GM12878 (cell line): ENCODE data around the gene DNAH2. TPM values are rescaled to one million over a fixed set of nuclear protein-coding genes. Genes with fewer than 3 reads are reported as not detected.

ENCODE experiments used
- ATAC-seq: fragments of 200-7000 bp; cut with Tn5 transposase; 3 replicates; pipeline ENCODE4 v1.9.1; 2020; ENCODE audit warnings: mild to moderate bottlenecking, moderate library complexity
- BruUV-seq: library from RNA; stranded (reverse); fragments of 400-500 nt; replicated peaks from 2 replicates; lab custom pipeline; 2021; lab: Mats Ljungman, UMichigan
- CTCF ChIA-PET: fragments of 300-600 bp; sonication (Branson Sonifier 250); formaldehyde crosslinking; extraction: SDS; loops from one replicate; lab custom pipeline; 2021; ENCODE audit warnings: inconsistent platforms; lab: Yijun Ruan, JAX
- POLR2A ChIA-PET: fragments of 350-600 bp; formaldehyde crosslinking; extraction: SDS; loops from one replicate; lab custom pipeline; 2021; ENCODE audit warnings: inconsistent platforms; lab: Charles Lee
- RAD21 ChIA-PET: fragments of 300-600 bp; sonication (Branson Sonifier 250); formaldehyde crosslinking; loops from one replicate; lab custom pipeline; 2023; ENCODE audit warnings: antibody characterized with exemption; ENCODE audit not compliant: unreplicated experiment; lab: Charles Lee
- SMC1A ChIA-PET: fragments of 300-600 bp; sonication (Branson Sonifier 250); formaldehyde crosslinking; loops from one replicate; lab custom pipeline; 2023; ENCODE audit not compliant: unreplicated experiment, uncharacterized antibody; lab: Charles Lee
- DNase-seq: peaks from one replicate; pipeline ENCODE4 v3.0.0-alpha.2; 2011; ENCODE audit warnings: low read depth, low spot score
- FAIRE-seq: peaks from 3 replicates; lab custom pipeline; 2011; peaks lifted over from hg19 to GRCh38; lab: Jason Lieb, UNC
- H2AFZ ChIP-seq: 2 replicates; pipeline ENCODE4 v1.6.0; 2011; ENCODE audit warnings: low read depth, low read length, control low read depth; ENCODE audit not compliant: control insufficient read depth
- H3K27ac ChIP-seq: 2 replicates; pipeline ENCODE4 v1.5.1; 2011; ENCODE audit warnings: control low read depth; ENCODE audit not compliant: control insufficient read depth, insufficient read depth
- H3K27me3 ChIP-seq, 2 experiments: replicated peaks in 1 of 2; 2 replicates each; pipeline versions ENCODE4 v1.6.0 to v1.6.1; 2011; ENCODE audit warnings: low read length in 1 of 2; ENCODE audit not compliant: control insufficient read depth in 2 of 2, insufficient read depth in 2 of 2
- H3K36me3 ChIP-seq, 2 experiments: 2 replicates each; pipeline ENCODE4 v1.5.1; 2011; ENCODE audit warnings: low read length in 1 of 2; ENCODE audit not compliant: control insufficient read depth in 2 of 2, insufficient read depth in 2 of 2
- H3K4me1 ChIP-seq: 2 replicates; pipeline ENCODE4 v1.6.1; 2011; ENCODE audit warnings: mild to moderate bottlenecking, low read length, moderate library complexity, mixed read lengths; ENCODE audit not compliant: control insufficient read depth, insufficient read depth
- H3K4me2 ChIP-seq: 2 replicates; pipeline ENCODE4 v1.6.0; 2011; ENCODE audit warnings: control low read depth; ENCODE audit not compliant: control insufficient read depth, insufficient read depth
- H3K4me3 ChIP-seq: fragments of 200-600 bp; sonication (generic); 2 replicates; pipeline ENCODE4 v1.5.1; 2016
- H3K79me2 ChIP-seq: 2 replicates; pipeline ENCODE4 v1.6.0; 2011; ENCODE audit warnings: low read length; ENCODE audit not compliant: control insufficient read depth, insufficient read depth
- H3K9ac ChIP-seq: 2 replicates; pipeline ENCODE4 v1.8.0; 2011; ENCODE audit warnings: low read length, control low read depth, mixed read lengths; ENCODE audit not compliant: control insufficient read depth, insufficient read depth
- H3K9me3 ChIP-seq: replicated peaks from 3 replicates; pipeline ENCODE4 v1.5.1; 2011; ENCODE audit warnings: mild to moderate bottlenecking, low read length; ENCODE audit not compliant: control insufficient read depth, insufficient read depth
- H4K20me1 ChIP-seq: 2 replicates; pipeline ENCODE4 v1.6.0; 2011; ENCODE audit not compliant: control insufficient read depth, insufficient read depth
- BMI1 ChIP-seq: fragments of 450-650 bp; IDR thresholded peaks from 2 replicates; pipeline ENCODE4 v1.6.1; 2016; ENCODE audit warnings: mild to moderate bottlenecking, moderate library complexity, borderline replicate concordance
- EGR1 ChIP-seq, 2 experiments: IDR thresholded peaks; 1 replicate in 1 of 2; 2 replicates in 1 of 2; pipeline ENCODE4 v1.6.1; 2011 to 2012; ENCODE audit warnings: low read depth in 2 of 2, low read length in 2 of 2, borderline replicate concordance in 1 of 2, mild to moderate bottlenecking in 1 of 2, moderate library complexity in 1 of 2
- NFIC ChIP-seq: IDR thresholded peaks from 2 replicates; pipeline ENCODE4 v1.6.1; 2012; ENCODE audit warnings: low read depth, mild to moderate bottlenecking, inconsistent platforms, low read length, moderate library complexity
- SREBF1 ChIP-seq: IDR thresholded peaks from 2 replicates; pipeline ENCODE4 v1.6.1; 2012; ENCODE audit warnings: mild to moderate bottlenecking, low read length
- ZBTB4 ChIP-seq: fragments of 450-650 bp; formaldehyde crosslinking; IDR thresholded peaks from 2 replicates; pipeline ENCODE4 v1.4.0; 2022; ENCODE audit warnings: mild to moderate bottlenecking, moderate library complexity
- WGBS: methylation state at CpG from one replicate; pipeline ENCODE4 v1.1.6; 2016; ENCODE audit warnings: low lambda C conversion rate; ENCODE audit not compliant: insufficient replicate concordance, insufficient coverage; ENCODE audit errors: missing lambda C conversion rate; 5-methylcytosine and 5-hydroxymethylcytosine counted together
- in situ Hi-C: fragments of 300-500 bp; cut with MboI; formaldehyde crosslinking; loops from 9 replicates; pipeline ENCODE4 v1.14.3; 2018; ENCODE audit warnings: mixed read lengths
- intact Hi-C: fragments of 100-400 bp; cut with micrococcal nuclease; formaldehyde crosslinking; loops from one replicate; pipeline ENCODE4 v1.14.2; 2022; ENCODE audit not compliant: unreplicated experiment
- polyA plus RNA-seq, 11 experiments: library from polyadenylated mRNA; depleted of rRNA in 4 of 11; unstranded in 6 of 11; stranded (reverse) in 5 of 11; fragments of >200 nt; fragmentation: Nextera tagmentation in 4 of 11; fragmentation: Illumina TruSeq in 1 of 11; extraction: Ambion mirVana in 4 of 11; extraction: Trizol in 1 of 11; gene quantifications; 1 replicate in 1 of 11; 2 replicates in 10 of 11; pipeline versions ENCODE4 v1.2.1 to v1.2.3, GENCODE V29; 2011 to 2016; ENCODE audit warnings: inconsistent platforms in 2 of 11, missing spikeins in 2 of 11, low read depth in 1 of 11
- total RNA-seq, 4 experiments: library from RNA; depleted of rRNA in 3 of 4; stranded (reverse); fragments of >200 nt in 3 of 4; fragmentation: Illumina TruSeq in 1 of 4; extraction: Trizol in 1 of 4; gene quantifications; 2 replicates each; pipeline versions ENCODE4 v1.2.1 to v1.2.3, GENCODE V29; 2013 to 2021

The DNAH2 gene
- total and polyA plus RNA-seq, 10 of the 15 experiments (the other 5 are each of a cell fraction or from before 2014, with no cell fraction given), result not detected

- no peaks in the 10 kb centered on the region for H3K4me1 ChIP-seq
- CTCF ChIA-PET, result interaction anchor here (0.6 kb wide), 1 partner anchor 86 kb away, joined by 3 read pairs; no protein-coding TSS in a partner anchor
- ATAC-seq (peak; percentile 31; the same call in 2 of the 3 replicates), DNase-seq (no peak), FAIRE-seq (no peak)
- TF ChIP-seq BMI1 (peak; percentile 60; the same call in 1 of the 2 replicates), SREBF1 (no peak)
- SMC1A ChIA-PET, result no interaction called here
- H3K27me3 ChIP-seq, result peaks cover 3 to 5% of the 10 kb centered on the region in 2 experiments; a peak in 3 of 4 replicates
- no peaks in the 10 kb centered on the region for H3K9me3 ChIP-seq
- in situ Hi-C loops (no loop called here), intact Hi-C loops (no loop called here)
- H3K4me3 ChIP-seq, result no peak overlapping the region
- RAD21 ChIA-PET, result interaction anchor here (0.8 kb wide), 1 partner anchor 17 kb away, joined by 4 read pairs; the partner anchor contains the start of gene TP53
- H3K27ac ChIP-seq, result no peak overlapping the region
- POLR2A ChIA-PET, result interaction anchor here (0.7 kb wide), 1 partner anchor 199 kb away, joined by 3 read pairs; no protein-coding TSS in a partner anchor
- no TSS peak for BruUV-seq
- no peak overlapping the region for H3K4me2 ChIP-seq
- H4K20me1 ChIP-seq, result no peaks in the 10 kb centered on the region
- H3K36me3 ChIP-seq, result peaks cover 0 to 4% of the 10 kb centered on the region in 2 experiments; a peak in 2 of 4 replicates
- WGBS, result 84% methylated on average over 24 of the region's 24 CpGs
- no peak overlapping the region for H3K9ac ChIP-seq
- H2AFZ ChIP-seq, result no peak overlapping the region
- H3K79me2 ChIP-seq, result no peaks in the 10 kb centered on the region
These were observed 13.7 kb upstream of the DNAH2 start for GRCh38 chr17:7703584-7704479.

- H3K27me3 ChIP-seq, result peaks cover 3 to 5% of the 10 kb centered on the region in 2 experiments; a peak in 3 of 4 replicates
- no peaks in the 10 kb centered on the region for H3K79me2 ChIP-seq
- intact Hi-C loops, result no loop called here
- H3K27ac ChIP-seq, result no peak within 1 kb of the TSS
- in situ Hi-C loops, result no loop called here
- ChIA-PET POLR2A (interaction anchor here (0.6 kb wide), 1 partner anchor 11 kb away, joined by 5 read pairs; no protein-coding TSS in a partner anchor), RAD21 (no interaction called here), CTCF (interaction anchor here (0.6 kb wide), 1 partner anchor 17 kb away, joined by 3 read pairs; the partner anchor contains the start of gene TP53), SMC1A (no interaction called here)
- no peaks in the 10 kb centered on the region for H4K20me1 ChIP-seq
- H3K9ac ChIP-seq, result no peak within 1 kb of the TSS
- BruUV-seq, result no TSS peak
- H3K9me3 ChIP-seq, result no peaks in the 10 kb centered on the region
- H3K4me1 ChIP-seq, result no peaks in the 10 kb centered on the region
- H2AFZ ChIP-seq, result no peak within 1 kb of the TSS
- H3K4me2 ChIP-seq, result no peak within 1 kb of the TSS; the same call in 1 of the 2 replicates
- DNase-seq, result no peak
- no peak for FAIRE-seq
- ATAC-seq, result peak; percentile 16; the same call in 1 of the 3 replicates
- peaks cover 0 to 4% of the 10 kb centered on the region in 2 experiments; a peak in 2 of 4 replicates for H3K36me3 ChIP-seq
- WGBS, result 21% methylated on average over 22 of the region's 45 CpGs
- TF ChIP-seq ZBTB4 (no peak), EGR1 (IDR thresholded peaks at IDR 0.05; ENCODE audit: borderline replicate concordance in 1 of 2, low read depth in 2 of 2, low read length in 2 of 2) (0 out of 3 replicates have a peak, but pooled peaks of 1 of the 2 experiments have one; percentile 2), NFIC (no peak)
- H3K4me3 ChIP-seq, result no peak within 1 kb of the TSS
These were observed 12.8 kb upstream of the DNAH2 start, which contains the start of gene EFNB3 for GRCh38 chr17:7704601-7705268. Gene EFNB3 (plus strand): TSS chr17:7705202. CDS start chr17:7705599, 397 bp downstream.
